GM19395 (cell line): ENCODE results near the gene SH3TC1.

Experiments
- ATAC-seq: cut with Tn5 transposase; IDR thresholded peaks from one replicate; pipeline ENCODE4 v1.9.1; 2021; ENCODE audit warnings: mild to moderate bottlenecking, moderate library complexity; ENCODE audit not compliant: unreplicated experiment

The SH3TC1 gene

GRCh38 chr4:8274066-8274652, 75.1 kb downstream of the SH3TC1 start:
- no peak for ATAC-seq

GRCh38 chr4:8274765-8275547, 75.9 kb downstream of the SH3TC1 start:
- ATAC-seq: no peak

GRCh38 chr4:8275548-8275910, 76.4 kb downstream of the SH3TC1 start:
- ATAC-seq: no peak

GRCh38 chr4:8276358-8277240, 77.5 kb downstream of the SH3TC1 start:
- no peak for ATAC-seq

DNA sequence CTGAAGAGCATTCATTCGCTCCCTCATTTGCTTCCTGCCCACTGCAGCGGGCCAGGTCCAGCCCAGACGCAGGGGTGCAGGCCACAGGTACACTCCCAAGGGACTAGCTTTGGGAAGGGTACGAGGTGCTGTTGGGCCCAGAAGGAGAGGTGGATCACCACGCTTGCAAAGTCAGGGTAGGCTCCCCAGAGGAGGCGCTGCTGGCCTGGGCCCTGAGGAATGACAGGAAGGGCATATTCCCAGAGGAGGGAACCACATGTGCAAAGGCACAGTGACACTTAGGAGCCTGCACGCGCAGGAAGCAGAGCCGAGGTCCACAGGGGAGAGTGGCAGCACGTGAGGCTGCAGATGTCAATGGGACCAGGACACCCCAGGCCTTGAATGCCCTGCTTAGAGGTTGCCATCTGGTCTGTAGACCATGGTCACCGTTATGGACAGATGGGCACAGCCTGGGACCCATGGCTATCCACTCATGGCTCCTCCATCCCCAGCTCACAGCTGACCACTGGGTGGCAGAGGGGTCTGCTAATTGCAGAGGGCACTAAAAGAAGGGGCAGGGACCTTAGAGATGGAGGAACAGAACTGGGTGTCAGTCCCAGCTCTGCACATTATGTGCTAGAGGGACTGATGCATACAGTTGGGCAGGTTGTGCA, 78.4 kb downstream of the SH3TC1 start:
- ATAC-seq: no peak

DNA sequence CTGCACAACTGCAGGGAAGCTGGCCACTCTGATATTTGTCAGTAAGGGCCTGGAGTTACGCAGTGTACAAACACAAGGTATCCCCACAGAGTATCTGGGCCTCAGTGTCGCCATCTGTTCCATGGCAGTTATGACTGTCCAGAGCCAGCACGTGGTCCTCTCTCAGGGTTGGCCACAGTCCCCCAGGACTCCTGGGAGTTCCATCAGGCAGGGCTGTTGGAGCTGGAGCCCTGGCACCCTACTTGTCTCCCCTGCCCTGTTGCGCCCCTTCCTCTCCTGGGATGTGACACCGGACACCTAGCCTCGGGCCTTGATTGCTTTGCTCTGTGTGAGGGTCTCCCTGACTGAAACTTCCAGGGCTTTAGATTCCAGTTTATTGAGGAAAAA, 78.9 kb downstream of the SH3TC1 start:
- no peak for ATAC-seq

GRCh38 chr4:8278421-8279287, 79.6 kb downstream of the SH3TC1 start:
- ATAC-seq: no peak

DNA sequence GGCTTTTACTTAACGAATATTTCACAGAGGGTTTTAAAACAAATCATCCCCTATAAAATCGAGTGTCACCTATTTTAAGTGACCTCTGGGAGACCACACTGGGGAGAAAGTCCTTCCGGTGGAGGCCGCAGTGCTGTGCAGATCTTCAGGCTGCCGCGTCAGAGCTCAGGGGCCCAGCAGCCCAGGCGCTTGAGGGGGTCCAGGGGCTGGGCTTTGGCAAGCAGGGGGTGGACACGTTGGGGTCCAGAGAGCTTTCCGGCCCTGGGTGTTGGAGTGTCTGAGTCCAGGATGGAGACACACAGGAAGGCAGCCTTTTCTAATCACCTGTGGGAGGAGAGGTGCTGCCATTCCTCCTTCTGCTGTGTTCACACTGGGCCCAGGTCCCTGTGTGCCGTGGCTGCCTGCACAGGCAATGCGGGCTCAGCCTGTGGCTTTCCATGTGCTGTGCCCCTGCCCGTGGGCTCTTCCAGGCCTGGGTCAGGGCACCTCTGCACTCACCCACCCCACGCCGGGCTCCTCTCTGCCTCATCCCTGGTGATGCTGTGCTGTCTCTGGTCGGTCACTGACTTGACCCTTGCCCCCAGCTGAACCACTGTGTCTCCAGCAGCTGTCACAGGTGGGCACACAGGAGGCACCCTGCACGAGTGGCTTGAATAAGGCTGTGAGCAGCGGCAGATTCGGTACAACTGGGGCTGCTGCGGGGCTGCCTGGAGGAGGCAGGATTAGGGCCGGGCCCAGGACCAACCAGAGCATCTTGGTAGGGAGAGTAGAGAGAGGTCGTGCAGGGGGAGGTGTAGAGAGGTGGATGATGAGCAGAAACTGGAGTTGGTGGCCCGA, 80.4 kb downstream of the SH3TC1 start:
- ATAC-seq: no peak

DNA sequence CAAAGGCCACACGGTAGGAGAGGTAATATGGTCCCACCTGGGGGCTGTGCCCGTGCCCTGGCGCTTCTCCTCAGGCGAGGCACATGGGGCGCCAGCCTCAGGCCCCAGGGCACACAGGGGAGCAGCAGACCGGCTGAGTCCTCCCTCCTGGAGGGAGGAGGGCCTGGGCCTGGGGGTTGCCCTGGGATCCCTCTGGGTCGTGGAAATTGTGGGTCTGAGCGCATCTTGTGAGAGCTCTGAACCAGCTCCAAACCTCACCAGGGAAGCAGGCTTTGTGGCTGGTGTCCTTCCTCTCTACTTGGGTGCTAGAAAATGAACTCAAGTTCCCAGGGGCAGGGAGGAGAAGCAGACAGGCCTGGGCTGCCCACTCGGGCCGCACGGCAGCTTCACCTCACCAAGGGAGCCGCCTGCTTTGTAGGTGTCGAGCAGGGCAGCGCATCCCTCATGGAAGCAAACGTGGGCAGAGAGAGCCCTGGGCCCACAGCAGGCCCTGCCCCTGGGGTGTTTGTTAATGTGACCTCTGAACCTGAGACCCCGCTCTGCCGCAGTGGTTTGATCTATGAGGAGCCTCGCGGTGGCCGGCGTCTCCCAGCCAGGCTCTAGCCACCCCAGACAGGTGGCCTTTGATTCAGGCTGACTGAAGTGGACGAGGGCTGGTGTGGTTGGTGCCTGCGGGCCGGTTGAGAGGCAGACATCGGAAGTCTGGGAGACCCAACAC, 81.2 kb downstream of the SH3TC1 start:
- no peak for ATAC-seq

DNA sequence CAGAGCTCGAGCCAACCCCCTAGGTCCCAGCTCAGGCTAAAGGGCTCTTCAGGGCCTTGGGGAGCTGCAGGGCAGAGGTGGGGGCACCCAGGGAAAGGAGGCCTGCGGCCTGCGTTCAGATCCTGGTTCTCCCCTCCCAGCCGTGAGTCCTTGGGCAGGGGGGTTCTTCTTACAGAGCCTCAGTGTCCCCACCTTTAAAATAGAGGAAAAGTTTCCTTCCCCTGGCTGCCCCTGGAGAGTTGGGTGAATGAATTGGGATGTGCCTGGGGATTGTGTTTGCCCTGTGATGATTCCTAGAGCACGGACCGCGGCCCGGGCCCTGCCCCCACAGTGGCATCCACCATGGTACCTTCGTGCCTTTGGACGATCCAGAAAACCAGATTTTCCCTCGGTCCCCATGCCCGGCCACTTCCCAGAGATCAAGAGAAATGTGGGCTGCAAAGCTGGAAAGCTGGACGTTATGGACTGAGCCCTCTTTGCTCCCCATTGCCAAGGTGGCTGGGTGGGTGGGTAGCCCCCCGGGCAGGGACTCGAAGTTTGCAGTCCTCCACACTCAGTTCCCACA, 81.9 kb downstream of the SH3TC1 start:
- ATAC-seq: no peak

- no peak for ATAC-seq
These were observed 82.5 kb downstream of the SH3TC1 start for GRCh38 chr4:8281519-8282133.

- ATAC-seq: no peak
These were observed 83.1 kb downstream of the SH3TC1 start for GRCh38 chr4:8282134-8282641.

- no peak for ATAC-seq
These were observed 83.7 kb downstream of the SH3TC1 start for GRCh38 chr4:8282742-8283141.

GRCh38 chr4:8283161-8283560, 84.1 kb downstream of the SH3TC1 start:
- no peak for ATAC-seq

DNA sequence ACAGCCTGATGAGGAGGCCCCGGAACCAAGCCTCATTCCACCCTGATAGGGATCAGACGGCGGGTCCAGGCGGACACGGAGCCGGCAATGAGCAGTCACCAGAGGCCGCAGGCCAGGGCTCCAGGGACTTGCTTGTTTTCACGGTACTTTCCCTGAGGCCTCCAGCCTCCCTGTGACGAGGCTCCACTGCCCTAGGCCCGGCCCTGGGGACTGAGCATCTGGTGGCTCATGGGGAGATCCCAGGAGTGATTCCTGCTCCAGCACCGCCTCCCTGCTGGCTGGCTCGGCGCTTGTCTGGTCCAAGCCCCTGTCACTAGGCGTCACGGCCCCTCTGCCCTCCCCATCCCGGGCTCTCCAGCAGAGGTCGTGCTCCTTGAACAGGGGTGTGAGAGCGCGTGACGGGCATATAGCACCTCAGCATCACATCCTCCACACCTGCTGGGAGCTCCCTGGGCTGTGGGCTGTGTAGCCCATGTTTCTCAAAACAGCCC, 84.6 kb downstream of the SH3TC1 start:
- no peak for ATAC-seq

DNA sequence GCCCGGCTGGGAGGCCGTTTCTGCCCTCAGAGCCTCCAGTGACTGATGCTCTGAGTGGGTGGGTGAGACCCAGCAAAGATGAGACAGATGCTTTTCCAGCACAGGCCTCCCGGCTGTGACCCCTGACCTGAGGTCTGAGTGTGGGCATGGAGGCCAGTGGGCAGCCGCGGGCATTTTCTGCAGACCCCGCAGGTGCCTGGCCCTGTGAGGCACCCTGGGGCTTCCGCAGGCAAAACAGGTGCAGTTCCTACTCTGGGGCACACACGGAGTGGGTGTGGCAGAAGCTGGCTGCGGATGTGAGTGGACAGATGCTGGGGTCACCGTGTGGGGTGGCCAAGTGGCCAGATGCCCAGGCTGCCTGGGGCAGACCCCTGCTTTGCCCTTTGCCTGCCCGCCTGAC, 85.3 kb downstream of the SH3TC1 start:
- ATAC-seq: no peak

- ATAC-seq: no peak
These were observed 86.3 kb downstream of the SH3TC1 start for GRCh38 chr4:8285143-8285975.
